Activated gamma-delta T cell treated with Interleukin-2 at 50 U/mL for 16 hours (primary cell): Measurements from ENCODE around the gene TLE3.
A peak's percentile ranks its signal among the peaks of the same experiment; 100 is the strongest.
"Not testable (repeated sequence)": the region's sequence is repeated elsewhere in the genome, so short reads cannot be mapped to it uniquely, and the experiment has no call there.

Experiments
- DNase-seq: peaks from one replicate; pipeline ENCODE4 v3.0.0-alpha.2; 2020

Gene TLE3

DNA sequence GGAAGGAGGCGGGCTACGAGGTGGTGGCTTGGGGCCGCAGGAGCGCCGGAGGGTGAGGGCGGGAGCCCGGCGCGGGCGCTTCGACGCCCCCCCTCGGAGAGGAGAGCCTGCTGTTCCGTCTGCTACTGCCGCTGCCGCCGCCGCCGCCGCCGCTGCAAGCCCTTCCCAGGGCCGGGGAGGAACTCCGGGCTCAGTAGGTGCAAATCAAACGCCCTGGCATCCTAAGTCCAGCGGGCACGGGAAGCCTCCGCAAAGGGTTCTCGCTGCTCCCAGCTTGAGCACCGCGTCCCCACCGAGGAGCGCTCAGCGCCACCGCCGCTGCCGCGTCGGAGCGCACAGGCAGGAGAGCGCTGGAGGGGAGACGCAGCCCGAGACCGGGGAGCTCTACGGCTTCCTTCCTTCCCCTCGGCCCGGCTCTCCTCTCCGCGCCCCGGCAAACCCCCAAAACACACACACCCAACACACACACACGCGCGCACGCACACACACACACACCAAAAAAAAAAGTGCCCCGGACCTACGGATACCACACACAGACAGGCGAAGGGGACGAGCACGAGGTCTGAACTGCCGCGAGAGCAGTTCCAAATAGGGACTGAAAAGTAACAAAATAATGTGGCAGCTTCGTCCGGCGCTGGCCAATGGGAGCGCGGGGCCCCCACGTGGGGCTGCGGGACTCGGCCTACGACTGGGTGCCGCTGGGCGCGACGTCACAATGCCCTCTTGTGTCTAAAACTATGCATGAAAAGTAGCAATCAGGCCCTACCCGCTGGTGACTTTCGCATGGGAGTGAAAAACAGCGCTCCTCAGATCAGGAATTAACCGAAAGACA, at the start of gene TLE3:
Gene TLE3, minus strand, starts transcription at position 597 of the 832 bp plus-strand sequence. CDS start 1,119 bp downstream, outside the sequence.
- DNase-seq: peak; percentile 97

GRCh38 chr15:70147178-70147760, 49.6 kb upstream of the TLE3 start:
- DNase-seq: no peak

GRCh38 chr15:70146771-70147170, 49.1 kb upstream of the TLE3 start:
- DNase-seq: no peak

- no peak for DNase-seq
Measured at GRCh38 chr15:70146162-70146561, 48.4 kb upstream of the TLE3 start.

DNA sequence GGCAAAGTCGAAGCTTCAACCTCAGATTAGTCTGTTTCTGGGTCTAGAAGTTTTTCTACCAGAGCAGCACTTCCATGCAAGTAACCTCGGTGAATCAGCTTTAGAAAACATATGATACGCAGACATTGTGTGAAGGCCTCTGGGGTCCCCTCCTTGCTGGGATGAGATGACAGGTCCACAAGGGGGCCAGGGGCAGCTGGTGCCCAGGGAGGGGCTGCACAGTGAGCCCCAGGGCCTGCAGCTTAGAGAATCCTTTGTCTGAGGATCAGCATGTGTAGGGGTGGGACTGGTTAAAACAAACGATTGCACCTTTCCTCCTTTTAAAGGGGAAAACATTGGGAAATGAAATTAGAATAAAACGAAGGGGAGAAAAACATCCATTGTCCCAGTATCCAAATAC, 47.5 kb upstream of the TLE3 start:
- DNase-seq: no peak

- DNase-seq: no peak
Measured at GRCh38 chr15:70142322-70143191, 44.8 kb upstream of the TLE3 start.

GRCh38 chr15:70142072-70142321, 44.3 kb upstream of the TLE3 start:
- DNase-seq: no peak

DNA sequence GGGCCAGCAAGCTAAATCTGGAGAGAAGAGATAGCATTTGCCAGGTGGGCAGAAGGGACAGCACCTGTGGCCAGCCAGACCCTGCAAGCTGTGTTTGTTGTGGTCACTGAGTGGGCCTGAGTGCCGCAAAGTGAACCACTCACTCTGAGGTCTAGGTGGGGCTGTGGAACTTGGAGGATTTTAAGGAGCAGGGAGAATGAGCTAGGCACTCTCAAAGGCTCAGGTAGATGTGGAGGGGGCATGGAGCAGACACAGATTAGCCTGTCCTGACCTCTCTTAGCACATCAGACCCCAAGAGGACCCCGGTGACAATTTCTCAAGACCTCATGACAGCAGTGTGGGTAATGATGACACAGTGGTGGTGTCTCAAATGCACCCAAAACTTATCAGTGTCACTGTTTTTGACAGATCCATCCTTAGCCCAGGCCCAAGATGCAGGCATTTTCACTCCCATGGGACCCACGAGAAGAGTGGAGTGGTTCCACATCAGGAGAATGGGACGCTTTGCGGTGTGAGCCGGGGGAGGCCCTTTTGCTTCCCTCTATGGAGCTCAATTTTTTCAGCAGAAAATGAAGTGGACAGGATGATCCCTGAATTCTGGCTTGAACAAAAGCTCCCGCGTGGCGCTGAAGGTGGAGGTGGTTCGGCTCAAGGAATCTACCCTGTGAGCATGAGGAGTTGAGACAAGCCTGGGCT, 43.8 kb upstream of the TLE3 start:
- DNase-seq: no peak

DNA sequence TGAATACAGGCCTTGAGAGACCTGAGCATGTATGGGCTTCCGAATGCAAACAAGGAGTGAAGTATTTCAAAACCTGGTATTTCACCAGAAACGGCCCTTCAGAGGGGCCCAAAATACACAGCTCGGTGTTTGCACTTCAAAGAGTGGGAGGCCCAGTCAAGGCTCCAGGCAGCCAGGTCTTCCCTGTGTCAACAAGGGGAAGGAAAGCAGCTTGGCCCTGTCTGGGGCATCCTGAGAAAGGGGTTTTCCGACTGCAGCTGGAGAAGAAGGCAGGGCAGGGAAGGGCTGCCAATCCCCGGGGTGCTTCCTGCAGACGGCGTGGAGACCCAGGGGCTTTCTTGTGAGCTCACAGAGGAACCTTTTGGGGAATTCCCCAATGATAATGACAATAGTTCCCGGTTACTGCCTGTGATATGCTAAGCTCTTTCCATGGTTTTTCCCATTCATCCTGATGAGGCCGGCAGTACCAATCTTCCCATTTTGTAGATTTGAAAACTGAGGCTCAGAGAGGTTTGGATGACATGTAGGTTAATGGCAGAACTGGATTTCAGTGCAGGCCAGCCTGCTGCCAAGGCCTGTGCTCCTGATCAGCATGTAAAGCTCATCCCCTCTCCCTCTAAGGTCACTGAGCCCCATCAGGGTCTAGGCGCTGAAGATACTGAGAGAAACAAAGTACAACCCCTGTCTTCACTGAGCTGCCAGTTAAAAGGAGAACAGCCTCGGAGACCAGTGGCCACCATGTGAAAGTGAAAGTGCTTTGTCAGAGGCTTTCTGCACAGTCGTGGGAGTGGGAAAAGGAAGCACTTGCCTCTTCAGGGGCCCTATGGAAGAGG, 43.0 kb upstream of the TLE3 start:
- no peak for DNase-seq

DNA sequence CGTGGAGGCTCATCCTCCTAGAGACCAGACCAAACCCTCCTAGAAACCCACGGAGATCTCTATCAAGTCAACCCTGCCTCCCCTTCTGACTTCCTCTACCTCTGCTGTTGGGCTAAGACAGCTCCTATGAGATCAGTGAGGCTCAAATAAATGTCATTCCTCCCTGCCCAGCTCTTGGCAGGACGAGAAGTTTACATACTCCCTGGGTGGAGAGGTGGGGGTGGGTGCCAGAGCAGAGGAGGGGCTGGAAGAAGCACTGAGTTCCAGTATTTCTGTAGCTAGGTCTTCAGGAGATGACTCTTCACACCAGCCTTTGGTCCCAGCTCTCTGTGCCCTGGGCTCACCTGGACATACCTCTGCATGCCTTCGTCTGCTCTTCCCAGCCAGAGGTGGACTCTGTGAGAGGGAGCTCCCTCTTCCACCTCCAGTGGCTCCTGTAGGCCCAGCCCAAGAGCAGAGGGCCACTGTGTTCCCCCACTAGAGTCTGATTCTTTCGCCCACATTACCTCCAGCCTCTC, 42.4 kb upstream of the TLE3 start:
- no peak for DNase-seq

GRCh38 chr15:70137967-70138366, 40.2 kb upstream of the TLE3 start:
- DNase-seq: no peak

GRCh38 chr15:70137021-70137420, 39.3 kb upstream of the TLE3 start:
- DNase-seq: not testable (repeated sequence)

DNA sequence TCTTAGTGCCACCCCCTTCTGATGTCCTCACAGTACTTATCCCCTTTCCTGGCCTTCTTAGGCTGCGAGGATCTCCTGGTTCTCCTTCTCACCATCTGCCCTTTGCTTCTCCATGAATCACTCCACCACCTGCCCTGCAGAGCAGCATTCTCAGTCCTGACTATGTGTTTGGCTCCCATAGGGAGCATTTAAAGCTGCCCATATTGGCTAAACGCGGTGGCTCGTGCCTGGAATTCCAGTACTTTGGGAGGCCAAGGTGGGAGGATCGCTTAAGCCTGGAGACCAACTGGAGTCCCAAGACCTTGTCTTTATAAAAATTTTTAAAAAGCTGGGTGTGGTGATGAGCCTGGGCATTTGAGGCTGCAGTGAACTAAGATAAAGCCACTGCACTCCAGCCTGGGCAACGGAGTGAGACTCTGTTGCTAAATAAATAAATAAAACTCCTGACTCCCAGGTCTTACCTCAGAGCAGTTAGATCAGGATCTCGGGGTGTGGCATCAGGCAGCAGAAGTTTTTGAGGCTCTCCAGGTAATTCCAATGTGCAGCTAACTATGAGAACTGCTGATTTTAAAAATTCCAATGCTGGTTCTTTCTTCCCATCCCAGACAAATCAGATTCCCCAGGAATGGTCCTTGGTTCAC, 36.2 kb upstream of the TLE3 start:
- no peak for DNase-seq

GRCh38 chr15:70133296-70133695, 35.6 kb upstream of the TLE3 start:
- DNase-seq: no peak

DNA sequence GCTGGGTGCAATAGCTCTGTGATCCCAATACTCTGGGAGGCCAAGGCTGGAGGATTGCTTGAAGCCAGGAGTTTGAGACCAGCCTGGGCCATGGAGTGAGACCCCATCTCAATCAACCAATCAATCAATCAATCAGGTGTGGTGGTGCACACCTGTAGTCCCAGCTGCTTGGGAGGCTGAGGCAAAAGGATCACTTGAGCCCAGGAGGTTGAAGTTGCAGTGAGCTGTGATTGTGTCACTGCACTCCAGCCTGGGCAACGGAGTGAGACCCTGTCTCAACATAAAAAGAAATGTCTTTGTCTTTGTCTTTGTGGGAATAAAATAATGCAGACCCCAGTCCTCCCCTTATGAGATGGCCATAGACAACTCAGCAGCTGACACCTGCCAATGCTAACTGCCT, 34.9 kb upstream of the TLE3 start:
- no peak for DNase-seq

GRCh38 chr15:70132139-70132538, 34.4 kb upstream of the TLE3 start:
- no peak for DNase-seq

- DNase-seq: no peak
Measured at GRCh38 chr15:70128414-70129140, 30.9 kb upstream of the TLE3 start.

- no peak for DNase-seq
Measured at GRCh38 chr15:70127770-70128413, 30.2 kb upstream of the TLE3 start.

- no peak for DNase-seq
Measured at GRCh38 chr15:70127288-70127746, 29.6 kb upstream of the TLE3 start.

- DNase-seq: no peak
Measured at GRCh38 chr15:70126362-70126761, 28.6 kb upstream of the TLE3 start.
